GM11168 (cell line): ENCODE data around the gene VPS13C.
"Not testable (repeated sequence)": the region's sequence is repeated elsewhere in the genome, so short reads cannot be mapped to it uniquely, and the experiment has no call there.

Source experiments
- in situ Hi-C: fragments of 300-500 bp; cut with MboI; formaldehyde crosslinking; loops from one replicate; pipeline ENCODE4 v1.12.0; 2022; ENCODE audit warnings: low sequenced_read_pairs; ENCODE audit not compliant: unreplicated experiment

The VPS13C gene

GRCh38 chr15:62047282-62047827 is 12.9 kb downstream of the VPS13C start:
- in situ Hi-C loops: no loop called here

DNA sequence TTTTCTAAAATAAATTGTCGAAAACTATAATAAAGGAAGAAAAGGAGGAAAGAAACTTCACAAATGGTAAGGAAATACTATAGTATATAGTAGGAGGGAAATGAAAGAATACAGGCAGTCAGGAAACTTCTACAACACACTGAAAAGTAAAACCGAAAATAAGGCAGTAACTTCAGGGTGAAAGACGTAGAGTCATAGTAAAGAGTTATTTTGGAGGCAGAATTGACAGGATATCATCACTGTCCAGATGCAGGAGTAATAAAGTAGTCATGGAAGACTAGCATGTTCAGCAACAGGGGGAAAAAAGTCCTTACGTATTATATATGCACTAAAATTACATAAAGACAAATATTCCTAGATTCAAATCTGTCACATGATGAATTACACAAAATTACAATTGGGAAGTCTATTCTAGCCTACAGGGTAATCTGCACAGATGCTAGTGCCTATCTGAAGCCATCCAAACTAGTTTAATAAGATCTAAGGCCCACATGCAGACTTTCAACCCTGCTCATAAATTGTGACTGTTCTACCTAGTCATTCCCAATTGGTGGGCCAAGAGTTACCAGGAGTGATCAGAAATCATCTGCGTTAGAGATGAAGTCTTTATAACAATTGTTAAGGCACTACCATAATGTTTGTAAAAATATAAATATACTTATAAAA is 14.0 kb downstream of the VPS13C start:
- in situ Hi-C loops: no loop called here

DNA sequence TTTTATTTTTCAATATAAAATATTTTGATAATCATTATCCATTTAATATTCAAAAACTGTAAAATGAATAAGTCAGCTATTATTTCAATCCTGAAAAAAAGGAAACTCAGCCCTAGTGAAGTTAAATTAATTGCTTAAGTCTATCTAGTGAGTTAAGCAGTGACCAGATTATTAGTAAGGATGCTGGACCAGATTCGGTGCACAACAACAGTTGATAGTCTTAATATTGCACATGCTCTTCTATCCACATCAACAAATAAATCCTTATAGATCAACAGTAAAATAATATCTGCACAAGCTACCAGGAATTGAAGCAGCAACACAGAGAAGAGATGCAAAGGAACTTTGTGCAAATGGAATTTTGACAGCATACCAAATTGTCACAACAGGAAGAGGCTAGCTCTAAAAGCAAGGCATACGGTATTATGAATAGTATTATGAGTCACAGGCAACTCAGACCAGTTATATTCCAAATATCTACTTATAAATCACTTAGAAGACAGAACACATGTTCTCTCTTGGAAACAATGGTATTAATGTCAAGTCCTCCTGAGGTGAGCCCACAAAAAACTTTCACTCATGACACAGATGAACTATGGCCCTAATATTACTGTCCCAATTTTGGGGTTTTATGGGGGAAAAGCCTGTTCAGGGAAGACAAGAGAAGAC is 24.9 kb downstream of the VPS13C start:
- in situ Hi-C loops: no loop called here

DNA sequence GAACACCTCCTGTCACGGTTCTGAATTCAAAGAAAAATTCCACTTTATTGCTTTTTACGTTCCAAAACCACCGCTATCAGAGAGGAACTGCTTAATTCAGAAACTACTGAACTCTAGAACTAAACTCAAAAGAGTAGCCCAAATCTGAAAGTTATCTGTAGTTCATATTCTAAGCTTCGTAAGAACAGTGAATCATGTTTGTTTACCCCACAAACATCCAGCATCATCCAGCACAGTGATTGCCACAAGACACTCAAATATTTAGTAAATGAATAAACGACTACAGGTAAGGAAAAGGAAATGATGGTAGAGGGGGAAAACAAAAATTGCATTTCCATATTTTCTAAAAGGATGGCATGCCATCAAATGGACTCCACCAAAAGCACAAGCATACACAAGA is 32.3 kb downstream of the VPS13C start:
- in situ Hi-C loops: no loop called here

DNA sequence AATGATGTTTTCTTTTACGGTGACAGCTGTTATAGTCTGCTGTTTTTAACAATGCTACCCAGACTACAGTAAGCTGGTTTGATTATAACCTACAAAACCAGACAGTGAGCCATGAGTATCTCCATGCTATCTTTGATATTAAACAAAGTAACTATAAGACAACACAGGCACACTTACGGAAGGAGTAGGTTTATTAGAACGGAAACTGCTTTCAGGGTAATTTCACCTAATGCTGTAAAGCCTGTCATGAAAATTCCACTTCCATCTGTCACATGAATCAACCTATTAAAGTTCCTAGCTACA is 33.0 kb downstream of the VPS13C start:
- in situ Hi-C loops: no loop called here

DNA sequence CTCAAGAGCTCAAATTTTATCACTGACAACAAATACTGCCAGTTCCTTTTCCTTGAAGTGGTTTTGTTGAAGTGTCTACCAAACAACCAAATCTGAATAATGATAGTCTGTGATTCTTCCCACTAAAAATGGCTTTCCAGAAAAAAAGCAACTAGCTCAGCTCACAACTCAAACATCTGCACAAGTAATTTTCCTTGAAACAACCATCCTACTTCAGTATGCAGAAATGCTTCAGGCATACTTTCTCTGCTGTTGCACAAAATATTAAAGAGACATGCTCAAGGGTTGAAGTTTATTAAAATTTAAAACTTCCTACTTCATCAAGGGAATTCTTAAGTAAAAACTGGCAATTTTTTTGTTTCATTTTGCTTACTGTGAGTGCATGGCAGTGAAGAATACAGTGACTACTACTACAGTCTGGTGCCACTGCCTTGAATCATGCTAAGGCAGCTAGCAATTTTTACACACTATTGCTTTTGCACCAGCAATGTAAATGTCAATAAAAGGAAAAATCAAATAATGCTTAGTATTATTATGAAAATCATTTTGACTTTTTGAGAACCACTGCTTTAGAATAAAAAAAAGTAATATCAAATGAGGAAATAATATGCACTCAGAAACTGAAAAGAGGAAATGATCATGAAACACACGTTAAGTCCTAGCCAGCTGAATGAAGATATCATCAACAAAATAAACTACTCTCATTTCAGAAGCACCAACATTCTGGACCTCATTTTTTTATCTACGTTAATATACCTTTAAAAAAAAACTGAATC is 33.6 kb downstream of the VPS13C start:
- in situ Hi-C loops: no loop called here

GRCh38 chr15:62021991-62022600 is 38.2 kb downstream of the VPS13C start:
- in situ Hi-C loops: no loop called here

GRCh38 chr15:62020576-62021160 is 39.6 kb downstream of the VPS13C start:
- in situ Hi-C loops: no loop called here

DNA sequence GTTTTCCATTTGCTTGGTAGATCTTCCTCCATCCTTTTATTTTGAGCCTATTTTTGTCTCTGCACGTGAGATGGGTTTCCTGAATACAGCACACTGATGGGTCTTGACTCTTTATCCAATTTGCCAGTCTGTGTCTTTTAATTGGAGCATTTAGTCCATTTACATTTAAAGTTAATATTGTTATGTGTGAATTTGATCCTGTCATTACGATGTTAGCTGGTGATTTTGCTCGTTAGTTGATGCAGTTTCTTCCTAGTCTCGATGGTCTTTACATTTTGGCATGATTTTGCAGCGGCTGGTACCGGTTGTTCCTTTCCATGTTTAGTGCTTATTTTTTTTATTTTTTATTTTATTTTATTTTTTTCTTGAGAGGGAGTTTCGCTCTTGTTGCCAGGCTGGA is 54.9 kb downstream of the VPS13C start:
- in situ Hi-C loops: not testable (repeated sequence)

GRCh38 chr15:61997786-61998185 is 62.5 kb downstream of the VPS13C start:
- in situ Hi-C loops: no loop called here

GRCh38 chr15:61996056-61996635 is 64.1 kb downstream of the VPS13C start:
- in situ Hi-C loops: no loop called here

DNA sequence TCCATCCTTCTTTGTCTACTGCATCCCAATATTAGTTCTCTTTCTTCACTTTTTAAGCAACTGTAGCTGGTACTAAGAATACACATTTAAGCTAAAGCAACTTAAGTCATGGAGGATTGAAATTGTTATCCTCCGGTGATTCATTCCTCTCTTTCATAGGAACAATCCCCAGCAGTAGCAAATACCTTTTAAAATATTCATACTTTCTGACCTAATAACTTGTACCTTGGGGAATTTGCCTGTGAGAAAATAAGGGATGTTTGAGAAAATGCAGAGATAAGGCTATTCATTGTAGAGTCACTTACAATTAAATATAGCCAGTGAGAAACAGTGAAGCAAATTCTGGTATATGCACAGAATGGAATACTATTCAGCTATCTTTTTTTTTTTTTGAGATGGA is 66.0 kb downstream of the VPS13C start:
- in situ Hi-C loops: no loop called here

DNA sequence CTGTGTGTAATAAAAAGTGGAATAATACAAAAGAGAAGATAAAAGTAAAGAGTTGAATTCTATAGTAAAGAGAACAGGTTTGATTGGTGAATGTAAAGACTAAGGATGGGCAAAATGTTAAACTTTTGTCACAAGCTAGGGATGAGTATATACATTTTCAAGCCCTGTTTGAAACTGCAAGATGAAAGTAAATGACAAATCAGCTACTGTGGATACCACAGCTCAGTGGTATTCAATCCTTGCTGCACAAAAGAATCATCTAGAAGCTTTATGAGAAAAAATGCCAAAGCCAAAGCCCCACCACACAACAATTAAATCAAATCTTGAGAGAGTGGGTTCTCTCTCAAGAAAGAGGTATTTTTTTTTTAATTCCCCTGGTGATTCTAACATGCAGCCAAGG is 67.7 kb downstream of the VPS13C start:
- in situ Hi-C loops: no loop called here

GRCh38 chr15:61989667-61990066 is 70.6 kb downstream of the VPS13C start:
- in situ Hi-C loops: no loop called here

- in situ Hi-C loops: no loop called here
Measured at GRCh38 chr15:61987824-61988223, 72.4 kb downstream of the VPS13C start.

DNA sequence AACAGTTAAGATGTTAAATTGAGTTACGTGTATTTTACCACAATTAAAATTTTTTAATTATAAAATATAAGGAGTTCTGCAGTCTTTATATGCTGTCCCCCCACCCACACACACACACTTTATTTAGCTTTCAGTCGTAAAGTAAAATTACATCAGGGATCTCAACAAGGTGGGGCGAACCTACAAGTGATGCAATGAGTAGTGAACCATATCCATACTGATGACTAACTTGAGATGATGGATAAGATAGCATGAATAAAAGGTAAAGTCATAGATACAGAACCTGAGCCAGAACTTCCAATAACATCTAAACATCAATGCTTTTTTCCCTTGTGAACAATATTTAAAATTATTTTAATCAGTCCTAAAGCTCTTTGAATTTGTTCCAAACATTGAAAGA is 77.2 kb downstream of the VPS13C start:
- in situ Hi-C loops: no loop called here

- in situ Hi-C loops: no loop called here
Measured at GRCh38 chr15:61978225-61978624, 82.0 kb downstream of the VPS13C start.

- in situ Hi-C loops: no loop called here
Measured at GRCh38 chr15:61974759-61975158, 85.5 kb downstream of the VPS13C start.

GRCh38 chr15:61974118-61974517 is 86.1 kb downstream of the VPS13C start:
- in situ Hi-C loops: no loop called here

DNA sequence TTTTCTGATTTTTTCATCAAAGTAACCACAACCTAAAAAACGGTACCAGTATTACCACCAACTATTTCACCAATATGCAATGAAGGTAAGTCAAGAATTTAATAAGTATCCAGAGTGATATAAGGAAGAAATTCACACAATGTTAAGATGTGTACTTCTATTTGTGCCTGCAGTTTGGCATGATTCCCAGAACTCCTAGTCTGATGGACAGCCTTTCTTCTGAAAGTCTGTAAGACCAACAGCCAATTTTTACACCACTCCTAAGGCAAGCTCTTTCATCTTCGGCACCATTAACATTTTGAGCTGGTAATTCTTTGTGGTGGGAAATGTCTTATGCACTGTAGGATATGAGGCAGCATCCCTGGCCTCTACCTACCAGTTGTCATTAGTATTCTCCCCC is 108.3 kb downstream of the VPS13C start:
- in situ Hi-C loops: no loop called here
